Stimulated activated CD8-positive, alpha-beta memory T cell treated with anti-CD3 and anti-CD28 coated beads, Interleukin-4, amount 100 ng/mL, for 1 hour (primary cell): Measurements from ENCODE around the gene ADAMTS4.

ENCODE experiments used
- DNase-seq, 2 donors: peaks; one replicate each; pipeline ENCODE4 v3.0.0-alpha.2; 2020; ENCODE audit warnings: low read depth in 2 of 2, low spot score in 1 of 2

ADAMTS4 gene

DNA sequence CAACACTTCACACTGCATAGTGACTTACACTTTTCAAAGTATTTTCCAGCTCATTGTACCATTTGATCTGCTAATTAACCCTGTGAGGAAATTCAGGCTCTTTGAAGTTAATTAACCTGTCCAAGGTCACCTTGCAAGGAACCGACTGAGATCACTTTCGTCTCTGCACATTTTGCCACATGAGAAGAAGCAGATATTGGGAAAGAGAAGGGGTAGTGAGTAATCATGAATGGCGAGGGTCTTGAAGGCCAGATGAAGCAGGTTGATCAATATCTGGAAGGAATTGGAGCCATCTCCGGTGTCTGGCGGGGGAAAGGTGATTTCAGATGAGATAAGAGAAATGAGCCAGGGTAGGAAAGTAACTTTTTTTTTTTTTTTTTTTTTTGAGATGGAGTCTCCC is 21.1 kb upstream of the ADAMTS4 start:
- no peak for DNase-seq

DNA sequence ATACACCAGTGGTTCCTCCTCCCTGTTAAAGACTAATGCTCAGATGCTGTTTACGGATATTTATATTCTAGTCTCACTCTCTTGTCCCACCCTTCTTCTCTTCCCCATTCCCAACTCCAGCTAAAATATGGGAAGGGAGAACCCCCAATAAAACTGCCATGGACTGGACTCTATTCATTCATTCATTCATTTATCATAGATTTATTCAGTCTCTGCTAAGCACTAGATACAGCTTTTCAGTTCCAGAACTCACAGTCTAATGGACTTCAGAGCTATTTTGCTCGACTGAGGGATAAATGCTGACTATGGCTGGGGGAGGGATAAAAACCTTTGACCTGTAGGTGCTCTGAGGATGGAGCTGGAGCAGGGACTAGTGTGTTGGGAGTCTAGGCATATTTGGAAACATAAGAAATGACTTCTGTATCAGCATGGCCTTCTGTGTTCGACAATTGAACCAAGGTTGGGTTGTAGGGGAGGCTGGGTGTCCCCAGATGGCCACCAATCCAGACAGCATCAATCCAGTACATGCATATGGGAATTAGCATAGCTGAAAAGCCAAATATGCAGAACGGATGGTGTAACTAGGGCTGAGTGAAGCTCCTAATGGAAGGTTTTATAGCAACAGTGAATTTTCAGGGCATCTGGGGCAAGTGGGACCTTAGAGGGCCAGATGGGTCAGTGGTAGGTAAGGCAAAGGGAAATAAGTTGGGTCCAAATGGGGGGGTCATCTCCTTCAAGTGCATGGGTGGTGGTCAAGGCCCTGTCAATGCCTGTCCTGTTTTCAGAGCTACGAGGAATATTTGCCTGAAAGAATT is 20.4 kb upstream of the ADAMTS4 start:
- no peak for DNase-seq

DNA sequence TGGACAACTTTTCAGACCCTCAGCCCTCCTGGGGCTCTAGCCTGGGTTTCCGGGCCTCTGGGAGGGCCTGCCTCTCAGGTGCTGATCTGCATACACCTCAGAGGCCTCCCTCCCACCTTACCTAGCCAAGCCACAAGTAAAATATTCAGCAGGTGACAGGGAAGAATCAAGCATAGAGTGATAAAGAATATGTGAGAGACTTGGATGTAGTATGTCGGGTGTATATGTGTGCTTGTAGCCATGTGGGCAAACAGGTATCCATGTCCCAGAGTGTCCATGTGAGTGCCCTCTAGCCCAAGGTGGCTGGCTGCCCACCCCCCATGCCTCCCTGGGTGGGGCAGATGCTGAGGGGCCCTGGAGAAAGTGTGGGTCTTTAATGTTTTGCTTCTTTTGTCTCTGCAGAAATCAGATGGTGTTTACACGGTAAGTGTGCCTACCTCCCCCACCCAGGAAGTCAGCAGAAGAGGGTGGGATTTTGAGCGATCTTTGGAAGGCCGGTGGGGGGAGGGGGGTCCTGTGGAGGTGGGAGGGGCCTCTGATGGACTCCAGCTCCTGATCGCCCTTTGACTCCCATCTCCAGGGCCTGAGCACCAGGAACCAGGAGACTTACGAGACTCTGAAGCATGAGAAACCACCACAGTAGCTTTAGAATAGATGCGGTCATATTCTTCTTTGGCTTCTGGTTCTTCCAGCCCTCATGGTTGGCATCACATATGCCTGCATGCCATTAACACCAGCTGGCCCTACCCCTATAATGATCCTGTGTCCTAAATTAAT is 19.6 kb upstream of the ADAMTS4 start:
- DNase-seq = no peak

DNA sequence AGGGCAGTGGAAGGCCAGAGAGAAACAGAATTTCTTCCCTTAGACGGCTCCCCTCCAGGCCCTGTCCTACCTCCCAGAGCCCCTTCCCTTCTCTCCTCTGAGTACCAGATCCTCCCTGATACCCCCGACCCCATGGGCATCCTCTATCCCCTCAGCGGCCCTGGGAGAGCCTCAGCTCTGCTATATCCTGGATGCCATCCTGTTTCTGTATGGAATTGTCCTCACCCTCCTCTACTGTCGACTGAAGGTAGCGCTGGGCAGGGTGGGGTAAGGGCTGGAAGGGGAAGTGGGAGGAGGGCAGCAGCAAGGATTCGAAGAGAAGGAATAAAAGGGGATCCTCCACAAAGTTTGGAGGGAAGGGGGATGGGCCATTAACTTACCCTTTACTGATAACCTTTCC is 19.0 kb upstream of the ADAMTS4 start:
- DNase-seq = no peak

DNA sequence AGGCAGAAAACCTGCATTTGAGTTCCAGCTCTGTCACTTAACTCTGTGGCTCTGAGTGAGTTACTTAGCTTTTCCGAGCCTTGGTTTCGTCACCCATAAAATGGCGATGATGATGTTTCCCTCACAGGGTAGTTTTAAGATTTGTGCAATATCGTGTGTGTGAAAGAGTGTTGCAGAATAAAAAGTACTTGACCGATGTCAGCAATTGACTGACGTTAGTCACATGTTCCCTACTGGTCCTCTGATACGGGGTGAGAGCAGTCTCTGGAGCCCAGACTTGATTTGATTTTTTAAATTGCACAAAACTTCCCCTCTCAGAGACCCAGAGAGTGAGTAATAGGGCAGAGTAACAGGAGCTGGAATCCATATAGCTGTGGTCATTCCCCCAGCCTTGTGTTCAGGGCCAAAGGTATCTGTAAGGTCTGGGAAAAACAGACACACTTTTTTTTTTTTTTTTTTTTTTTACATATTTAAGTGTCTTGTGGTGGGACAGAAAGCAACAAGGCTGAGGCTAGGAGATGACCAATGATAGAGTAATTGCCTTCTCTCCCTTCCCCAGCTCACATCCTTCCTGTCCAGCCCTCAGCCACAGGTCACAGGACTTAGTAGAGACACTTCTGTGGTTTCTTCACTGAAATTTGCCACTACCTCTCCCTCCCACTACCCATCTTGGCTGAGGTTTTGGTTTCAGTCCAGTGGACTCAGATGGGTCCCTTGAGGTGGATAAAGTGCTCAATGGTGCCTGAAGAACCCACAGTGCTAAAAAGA is 18.3 kb upstream of the ADAMTS4 start:
- DNase-seq = no peak

DNA sequence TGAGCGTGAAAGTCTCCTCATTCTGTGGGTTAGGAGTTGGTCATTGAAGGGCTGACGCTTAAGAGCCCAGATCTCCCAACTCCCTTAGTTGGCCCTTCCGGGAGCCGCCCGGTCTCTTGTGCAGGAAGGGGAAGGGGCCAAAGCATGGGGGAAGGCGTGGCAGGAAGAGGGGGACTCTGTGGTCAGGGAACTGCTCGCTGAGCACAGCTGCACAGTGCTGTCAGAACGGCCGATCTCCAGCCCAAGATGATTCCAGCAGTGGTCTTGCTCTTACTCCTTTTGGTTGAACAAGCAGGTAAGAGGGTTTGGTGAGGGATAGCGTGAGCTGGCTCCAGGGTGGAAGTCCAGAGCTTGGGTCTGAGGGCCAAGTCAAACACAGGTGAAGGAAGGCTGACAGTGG is 16.2 kb upstream of the ADAMTS4 start, which contains the start of gene FCER1G:
TSS of gene FCER1G (plus strand) at position 220 of the 400 bp plus-strand sequence. CDS start at position 247, 27 bp downstream.
- DNase-seq = no peak

DNA sequence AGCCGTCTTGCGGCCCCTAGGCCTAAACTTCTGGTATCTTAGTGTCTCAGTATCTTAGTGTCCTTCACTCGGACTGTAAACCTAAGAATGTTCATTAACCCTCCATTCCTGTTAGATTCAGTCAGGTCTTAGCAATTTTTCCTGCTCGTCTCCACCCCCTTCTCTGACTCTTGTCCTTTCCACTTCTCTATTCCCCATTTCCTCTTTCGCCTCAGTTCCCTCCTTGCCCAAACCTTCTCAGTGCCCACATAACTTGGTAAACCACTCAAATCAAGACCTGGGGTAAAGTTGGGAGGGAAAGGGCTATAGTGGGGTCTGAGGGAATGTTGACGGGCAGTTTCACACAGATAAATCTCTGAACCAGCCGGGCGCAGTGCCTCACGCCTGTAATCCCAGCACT is 15.5 kb upstream of the ADAMTS4 start:
- DNase-seq = no peak

DNA sequence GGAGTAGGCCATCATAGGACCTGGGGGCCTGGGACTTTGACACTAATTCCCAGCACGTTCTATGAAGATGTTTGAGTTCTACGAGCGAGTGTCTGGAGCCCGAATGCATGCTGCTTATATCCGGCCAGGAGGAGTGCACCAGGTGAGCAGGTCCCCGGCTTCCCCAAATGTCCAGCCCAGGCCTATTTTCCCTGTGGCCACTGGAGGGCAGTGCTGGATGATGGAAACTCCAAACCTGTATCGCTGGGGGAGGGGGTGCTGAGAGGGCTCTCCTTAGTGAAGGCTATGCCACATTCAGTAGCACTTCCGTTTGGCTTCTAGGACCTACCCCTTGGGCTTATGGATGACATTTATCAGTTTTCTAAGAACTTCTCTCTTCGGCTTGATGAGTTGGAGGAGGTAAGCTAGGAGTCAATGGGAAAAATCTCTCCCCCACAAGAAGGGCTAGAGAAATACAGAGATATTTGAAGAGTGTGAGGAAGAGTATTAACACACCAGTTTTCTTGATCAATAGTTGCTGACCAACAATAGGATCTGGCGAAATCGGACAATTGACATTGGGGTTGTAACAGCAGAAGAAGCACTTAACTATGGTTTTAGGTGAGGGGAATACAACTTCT is 11.0 kb upstream of the ADAMTS4 start:
- peak in 1 of 2 donors; percentile 45 for DNase-seq

DNA sequence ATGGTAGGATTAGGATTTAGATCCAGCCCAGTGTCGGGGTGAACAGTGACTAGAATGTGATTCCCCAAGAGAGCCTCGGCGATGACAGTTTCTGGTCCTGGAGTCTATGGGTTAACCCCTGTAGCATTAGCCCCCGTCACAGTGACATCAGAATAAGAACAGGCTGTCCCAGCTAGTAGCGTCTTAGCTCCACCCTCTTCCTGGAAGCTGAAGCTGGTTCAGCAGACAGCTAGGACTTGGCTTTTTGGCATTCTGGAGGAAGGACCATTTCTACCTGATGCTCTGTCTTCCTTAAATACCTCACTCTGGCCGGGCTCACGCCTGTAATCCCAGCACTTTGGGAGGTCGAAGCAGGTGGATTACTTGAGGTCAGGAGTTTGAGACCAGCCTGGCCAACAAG is 8.3 kb upstream of the ADAMTS4 start:
- DNase-seq = no peak

DNA sequence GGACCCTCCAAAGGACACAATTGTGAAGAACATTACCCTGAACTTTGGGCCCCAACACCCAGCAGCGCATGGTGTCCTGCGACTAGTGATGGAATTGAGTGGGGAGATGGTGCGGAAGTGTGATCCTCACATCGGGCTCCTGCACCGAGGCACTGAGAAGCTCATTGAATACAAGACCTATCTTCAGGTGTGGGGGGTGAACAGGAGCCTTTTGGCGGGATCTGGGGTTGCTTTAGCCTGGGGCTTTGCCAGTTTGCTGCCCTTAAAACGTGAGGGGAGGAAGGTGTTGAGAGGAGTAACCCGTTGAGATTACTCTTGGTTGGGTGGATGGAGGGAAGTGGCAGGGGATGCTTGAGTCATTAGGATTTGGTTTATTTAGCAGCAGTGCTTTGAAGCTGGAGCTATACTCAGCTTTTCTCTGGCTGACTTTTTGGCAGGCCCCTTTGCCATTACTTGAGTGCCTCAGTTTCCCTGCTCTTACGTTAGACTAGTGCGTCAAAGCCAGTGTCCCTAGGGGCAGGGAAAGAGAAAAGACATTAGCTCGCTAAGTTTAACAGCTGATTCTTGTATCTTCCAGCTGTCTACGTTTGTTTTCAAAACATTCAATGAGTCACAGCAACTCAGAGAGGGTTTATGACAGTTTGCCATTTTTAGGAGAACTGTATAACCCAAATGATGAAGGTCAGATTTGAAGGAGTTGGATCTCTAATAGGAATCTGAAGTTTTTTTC is 7.7 kb upstream of the ADAMTS4 start:
- no peak for DNase-seq

DNA sequence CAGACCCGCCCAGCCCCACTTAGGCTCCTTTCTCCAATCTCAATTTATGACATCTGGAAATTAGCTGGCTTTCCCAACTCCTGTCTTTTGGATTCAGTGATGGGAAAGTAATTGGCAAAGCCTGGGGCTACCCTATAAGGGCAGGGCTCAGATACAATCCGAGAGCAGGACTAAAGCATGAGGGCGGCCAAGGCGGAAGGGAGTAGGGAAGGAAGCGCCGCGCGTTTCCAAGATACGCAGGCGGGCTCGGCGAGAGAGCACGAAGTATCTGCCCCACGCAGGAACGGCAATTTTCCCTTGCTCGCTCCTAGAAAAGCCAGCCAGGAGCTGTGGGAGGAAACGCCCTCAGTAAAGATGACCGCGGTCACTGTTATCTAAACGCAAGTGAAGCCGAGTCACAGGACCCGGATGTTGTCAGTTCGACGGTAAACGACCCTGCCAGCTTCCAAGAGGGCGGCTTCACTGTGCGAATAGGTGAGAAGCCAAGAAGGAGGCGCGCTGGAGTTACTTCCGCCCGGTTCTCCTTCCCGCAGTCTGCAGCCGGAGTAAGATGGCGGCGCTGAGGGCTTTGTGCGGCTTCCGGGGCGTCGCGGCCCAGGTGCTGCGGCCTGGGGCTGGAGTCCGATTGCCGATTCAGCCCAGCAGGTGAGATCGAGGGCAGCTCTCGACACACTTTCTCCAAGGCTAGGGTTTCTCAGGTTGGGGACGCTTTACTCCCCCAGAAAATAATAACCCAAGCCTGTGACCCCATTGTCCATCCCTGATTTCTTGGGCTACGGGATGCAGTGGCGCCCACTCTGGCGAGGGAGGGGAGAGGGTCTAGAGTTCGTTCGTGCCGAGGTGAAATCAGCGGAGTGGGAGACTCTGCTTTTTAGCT is 3.2 kb upstream of the ADAMTS4 start, which contains the start of gene NDUFS2:
TSS of gene NDUFS2 (plus strand) at position 532 of the 877 bp plus-strand sequence. CDS start at position 551, 19 bp downstream.
- DNase-seq = peak; percentile 88 to 92

DNA sequence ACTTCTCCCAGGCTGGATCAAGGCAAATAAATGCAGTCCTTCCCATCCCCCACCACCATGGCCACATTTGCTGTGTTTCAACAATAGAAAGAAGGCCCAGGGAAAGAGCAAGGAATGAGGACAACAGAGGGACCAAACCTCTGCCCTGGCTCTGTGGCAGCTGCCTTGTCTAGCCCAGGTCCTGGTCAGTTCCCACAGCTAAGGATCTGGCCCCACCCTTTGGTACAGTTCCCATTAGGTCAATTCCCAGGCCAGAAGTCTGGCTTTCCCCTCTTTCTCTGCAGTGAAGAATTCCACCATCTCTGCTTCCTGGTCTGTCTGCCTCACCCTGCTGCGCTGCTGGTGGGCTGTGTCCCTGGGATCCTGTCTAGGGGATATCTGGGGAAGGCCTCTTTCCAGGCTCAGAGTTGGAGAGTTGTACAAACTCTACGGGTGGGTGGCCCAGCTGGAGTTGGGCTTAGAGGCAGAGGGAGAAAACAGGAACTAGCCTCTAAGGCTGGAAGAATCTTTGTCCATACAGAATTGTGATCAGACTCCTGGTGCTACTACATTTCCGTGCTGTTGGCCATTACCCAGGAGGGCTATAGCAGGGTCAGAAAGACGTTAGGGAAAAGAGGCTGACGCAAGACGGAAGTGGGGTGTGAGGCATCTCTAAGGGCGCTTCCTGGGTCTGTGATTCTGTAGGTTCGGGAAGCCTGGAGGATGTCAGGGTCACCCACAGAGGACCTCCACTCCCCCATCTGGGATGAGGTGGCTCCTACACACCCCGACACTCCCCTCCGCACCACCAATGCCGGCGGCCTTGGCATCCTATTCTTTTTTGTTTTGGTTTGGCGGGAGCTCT is 2.4 kb upstream of the ADAMTS4 start:
- no peak for DNase-seq

DNA sequence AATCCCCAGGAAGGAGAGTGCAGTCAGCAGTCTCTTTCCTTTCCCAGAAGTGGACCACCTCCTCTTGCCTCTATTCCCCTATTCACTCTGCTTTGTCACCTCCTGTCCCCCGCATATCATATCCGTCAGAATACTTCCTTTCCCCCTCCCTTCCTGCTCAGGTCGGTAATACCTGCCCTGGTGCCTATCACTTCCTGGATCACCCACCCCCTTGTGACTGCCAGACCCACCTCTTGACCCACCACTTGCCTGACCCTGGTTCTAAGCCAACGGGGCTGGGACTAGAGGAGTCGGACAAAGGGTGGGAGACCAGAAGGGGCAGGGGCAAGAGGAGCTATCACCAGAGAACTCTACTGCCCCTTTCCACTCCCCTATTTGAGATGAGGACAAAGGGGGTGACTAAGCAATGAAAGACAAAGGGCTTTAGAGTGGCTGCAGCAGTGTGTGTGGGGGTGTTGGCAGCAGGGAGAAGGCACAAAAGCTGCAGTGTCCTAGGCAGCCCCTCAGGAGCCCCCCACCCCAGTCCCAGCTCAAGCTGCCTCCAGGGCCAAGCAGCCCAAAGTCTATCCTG is 1.7 kb upstream of the ADAMTS4 start:
- DNase-seq = no peak

DNA sequence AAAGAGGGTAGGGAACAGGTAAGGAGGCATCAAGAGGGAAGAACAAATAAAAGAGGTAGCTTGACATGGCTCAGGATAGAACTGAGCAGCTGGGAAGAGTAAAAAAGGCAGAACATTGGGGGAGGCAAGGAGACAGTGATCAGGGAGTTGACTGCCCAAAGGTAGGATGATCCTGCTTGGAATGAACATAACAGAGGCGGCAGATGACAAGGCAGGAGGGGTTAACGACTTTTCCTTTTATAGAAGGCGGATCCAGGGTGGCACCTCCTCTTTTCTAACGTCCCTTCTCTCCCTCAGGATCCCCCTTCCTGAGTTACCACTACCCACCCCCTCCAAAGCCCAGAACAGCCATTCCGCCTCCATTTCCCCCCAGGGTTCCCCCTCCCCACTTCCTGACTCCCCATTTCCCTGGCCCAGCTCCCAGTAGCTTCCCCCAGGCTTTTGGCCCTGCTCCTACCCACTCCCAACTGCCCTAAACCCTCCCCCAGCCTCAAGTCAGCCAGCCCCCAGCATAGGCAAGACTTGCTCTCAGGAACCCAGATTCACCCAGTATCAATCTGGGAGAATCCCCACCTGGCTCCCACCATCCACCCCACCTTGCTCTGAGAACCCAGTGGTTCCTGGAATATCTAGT is 769 bp upstream of the ADAMTS4 start:
- DNase-seq = no peak

DNA sequence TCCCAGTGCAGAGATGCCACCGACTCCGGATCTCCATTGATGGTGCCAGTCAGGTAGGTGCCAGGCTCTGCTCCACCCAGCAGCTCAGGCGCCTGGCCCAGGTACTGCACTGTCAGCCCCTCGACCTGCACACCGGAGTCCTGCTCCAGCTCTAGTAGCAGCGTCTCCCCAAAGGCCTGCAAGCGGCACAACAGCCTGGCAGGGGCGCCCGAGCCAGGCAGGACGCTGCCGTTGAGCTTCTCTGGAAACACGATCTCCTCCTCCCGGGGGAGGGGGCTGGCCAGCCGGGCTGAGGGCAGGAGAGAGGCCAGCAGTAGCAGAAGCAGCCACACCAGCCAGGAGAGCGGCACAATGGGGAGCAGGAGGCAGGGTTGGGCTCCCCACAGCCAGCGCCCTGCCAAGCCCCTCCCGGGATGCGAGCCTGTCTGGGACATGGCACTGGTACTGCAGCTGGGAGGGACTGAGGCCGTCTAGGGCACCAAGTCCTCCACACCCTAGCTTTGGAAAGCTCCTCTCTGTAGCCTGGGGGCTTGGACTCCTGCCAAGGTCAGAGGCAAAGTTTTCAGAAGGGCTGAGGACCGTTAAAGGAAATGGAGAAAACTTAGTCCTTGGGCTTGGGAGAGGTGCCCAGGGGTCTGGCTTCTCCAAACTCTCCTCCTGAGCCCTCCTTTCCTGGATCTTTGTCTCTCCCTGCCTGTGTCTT is 509 bp downstream of the ADAMTS4 start:
- no peak for DNase-seq

DNA sequence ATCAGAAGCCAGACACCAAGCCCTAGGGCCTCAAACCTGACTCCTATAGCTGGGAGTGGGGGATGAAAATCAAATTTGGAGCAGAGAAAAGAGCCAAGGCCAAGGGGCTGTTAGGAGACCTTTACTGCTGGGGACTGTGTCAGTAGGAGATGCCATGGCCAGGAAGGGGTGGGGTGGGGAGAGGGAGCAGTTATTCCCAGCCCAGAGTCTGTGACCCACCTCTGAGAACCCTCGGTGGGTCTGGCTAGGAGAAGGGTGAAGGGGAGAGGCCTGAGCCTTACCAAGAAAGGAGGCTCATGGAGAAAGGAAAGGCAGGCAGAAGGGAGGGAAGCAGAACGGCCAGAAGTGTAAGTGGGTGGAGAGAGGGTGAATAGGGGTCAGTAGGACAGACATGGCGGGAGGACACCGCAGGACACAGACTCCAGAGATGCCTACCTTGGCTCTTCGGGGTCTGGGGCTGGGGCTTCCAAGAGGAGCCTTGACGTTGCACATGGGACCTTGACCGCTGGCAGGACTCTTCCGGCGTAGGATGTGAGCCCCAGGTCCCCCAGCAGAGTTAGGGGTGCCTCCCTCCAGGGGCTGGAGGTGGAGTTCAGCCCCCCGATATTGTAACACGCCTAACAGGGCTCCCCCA is 1.2 kb downstream of the ADAMTS4 start:
- DNase-seq = no peak
